Endothelial cell (in vitro differentiated cells): ENCODE data around the gene MAD1L1. TPM values are rescaled to one million over a fixed set of nuclear protein-coding genes. Genes with fewer than 3 reads are reported as not detected.

Source experiments
- DNase-seq: peaks from one replicate; pipeline ENCODE4 v3.0.0; 2021; ENCODE audit warnings: low spot score
- H3K27ac Mint-ChIP-seq: one replicate; pipeline ENCODE4 v1.8.0; 2021; ENCODE audit warnings: mixed read lengths, inconsistent platforms; ENCODE audit not compliant: unreplicated experiment
- H3K27me3 Mint-ChIP-seq: one replicate; pipeline ENCODE4 v1.8.0; 2021; ENCODE audit warnings: mild to moderate bottlenecking, moderate library complexity, mixed read lengths, inconsistent platforms; ENCODE audit not compliant: unreplicated experiment
- H3K36me3 Mint-ChIP-seq: one replicate; pipeline ENCODE4 v1.8.0; 2021; ENCODE audit warnings: mild to moderate bottlenecking, low read depth, mixed read lengths, inconsistent platforms; ENCODE audit not compliant: unreplicated experiment
- H3K4me1 Mint-ChIP-seq: one replicate; pipeline ENCODE4 v1.8.0; 2021; ENCODE audit warnings: mild to moderate bottlenecking, mixed read lengths, inconsistent platforms; ENCODE audit not compliant: unreplicated experiment
- H3K4me3 Mint-ChIP-seq: one replicate; pipeline ENCODE4 v1.8.0; 2021; ENCODE audit warnings: mild to moderate bottlenecking, mixed read lengths, inconsistent platforms; ENCODE audit not compliant: unreplicated experiment
- H3K9me3 Mint-ChIP-seq: one replicate; pipeline ENCODE4 v1.8.0; 2021; ENCODE audit warnings: mixed read lengths, inconsistent platforms; ENCODE audit not compliant: unreplicated experiment
- total RNA-seq: library from RNA; stranded (reverse); fragmentation: NEBNext Ultra II Directional; extraction: Animal tissue kit (Norgen Biotek cat#: 25700); gene quantifications from one replicate; pipeline ENCODE4 v1.2.1, GENCODE V29; 2021; ENCODE audit not compliant: unreplicated experiment
- TF ChIP-seq, protein P1 (sequence below): fragments of 200-600 bp; sonication (generic); IDR thresholded peaks from one replicate; pipeline ENCODE4 v1.5.0; 2021; ENCODE audit warnings: antibody characterized with exemption; ENCODE audit not compliant: unreplicated experiment

The MAD1L1 gene
- total RNA-seq, 1 donor from 2014 or later = 43.3 TPM

DNA sequence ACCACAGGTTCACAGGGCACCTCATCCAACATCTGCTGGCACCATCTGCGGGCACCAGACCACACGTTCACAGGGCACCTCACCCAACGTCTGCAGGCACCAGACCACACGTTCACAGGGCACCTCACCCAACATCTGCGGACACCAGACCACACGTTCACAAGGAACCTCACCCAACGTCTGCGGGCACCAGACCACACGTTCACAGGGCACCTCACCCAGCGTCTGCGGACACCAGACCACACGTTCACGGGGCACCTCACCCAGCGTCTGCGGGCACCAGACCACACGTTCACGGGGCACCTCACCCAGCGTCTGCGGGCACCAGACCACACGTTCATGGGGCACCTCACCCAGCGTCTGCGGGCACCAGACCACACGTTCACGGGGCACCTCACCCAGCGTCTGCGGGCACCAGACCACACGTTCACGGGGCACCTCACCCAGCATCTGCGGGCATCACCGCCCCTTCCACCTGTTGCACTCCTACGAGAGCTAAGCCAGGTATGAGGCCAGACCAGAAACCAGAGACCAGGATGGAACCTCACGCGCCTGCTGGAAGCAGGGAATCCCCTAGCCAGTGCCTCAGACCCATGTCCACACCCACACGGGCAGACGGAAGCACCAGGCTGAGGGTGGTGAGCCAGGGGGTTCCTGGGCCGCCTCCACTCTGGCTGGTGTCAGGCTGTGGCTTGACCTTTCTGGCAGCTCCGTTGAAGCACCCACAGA lies 182.8 kb downstream of the MAD1L1 start:
- no peak overlapping the region for H3K27ac Mint-ChIP-seq
- TF ChIP-seq, protein P1, sequence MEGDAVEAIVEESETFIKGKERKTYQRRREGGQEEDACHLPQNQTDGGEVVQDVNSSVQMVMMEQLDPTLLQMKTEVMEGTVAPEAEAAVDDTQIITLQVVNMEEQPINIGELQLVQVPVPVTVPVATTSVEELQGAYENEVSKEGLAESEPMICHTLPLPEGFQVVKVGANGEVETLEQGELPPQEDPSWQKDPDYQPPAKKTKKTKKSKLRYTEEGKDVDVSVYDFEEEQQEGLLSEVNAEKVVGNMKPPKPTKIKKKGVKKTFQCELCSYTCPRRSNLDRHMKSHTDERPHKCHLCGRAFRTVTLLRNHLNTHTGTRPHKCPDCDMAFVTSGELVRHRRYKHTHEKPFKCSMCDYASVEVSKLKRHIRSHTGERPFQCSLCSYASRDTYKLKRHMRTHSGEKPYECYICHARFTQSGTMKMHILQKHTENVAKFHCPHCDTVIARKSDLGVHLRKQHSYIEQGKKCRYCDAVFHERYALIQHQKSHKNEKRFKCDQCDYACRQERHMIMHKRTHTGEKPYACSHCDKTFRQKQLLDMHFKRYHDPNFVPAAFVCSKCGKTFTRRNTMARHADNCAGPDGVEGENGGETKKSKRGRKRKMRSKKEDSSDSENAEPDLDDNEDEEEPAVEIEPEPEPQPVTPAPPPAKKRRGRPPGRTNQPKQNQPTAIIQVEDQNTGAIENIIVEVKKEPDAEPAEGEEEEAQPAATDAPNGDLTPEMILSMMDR = no peak
- H3K36me3 Mint-ChIP-seq = peaks cover 10% of the 10 kb centered on the region
- H3K27me3 Mint-ChIP-seq = peaks cover 4% of the 10 kb centered on the region
- H3K9me3 Mint-ChIP-seq = no peaks in the 10 kb centered on the region
- no peaks in the 10 kb centered on the region for H3K4me1 Mint-ChIP-seq
- DNase-seq = no peak
- H3K4me3 Mint-ChIP-seq = no peak overlapping the region

DNA sequence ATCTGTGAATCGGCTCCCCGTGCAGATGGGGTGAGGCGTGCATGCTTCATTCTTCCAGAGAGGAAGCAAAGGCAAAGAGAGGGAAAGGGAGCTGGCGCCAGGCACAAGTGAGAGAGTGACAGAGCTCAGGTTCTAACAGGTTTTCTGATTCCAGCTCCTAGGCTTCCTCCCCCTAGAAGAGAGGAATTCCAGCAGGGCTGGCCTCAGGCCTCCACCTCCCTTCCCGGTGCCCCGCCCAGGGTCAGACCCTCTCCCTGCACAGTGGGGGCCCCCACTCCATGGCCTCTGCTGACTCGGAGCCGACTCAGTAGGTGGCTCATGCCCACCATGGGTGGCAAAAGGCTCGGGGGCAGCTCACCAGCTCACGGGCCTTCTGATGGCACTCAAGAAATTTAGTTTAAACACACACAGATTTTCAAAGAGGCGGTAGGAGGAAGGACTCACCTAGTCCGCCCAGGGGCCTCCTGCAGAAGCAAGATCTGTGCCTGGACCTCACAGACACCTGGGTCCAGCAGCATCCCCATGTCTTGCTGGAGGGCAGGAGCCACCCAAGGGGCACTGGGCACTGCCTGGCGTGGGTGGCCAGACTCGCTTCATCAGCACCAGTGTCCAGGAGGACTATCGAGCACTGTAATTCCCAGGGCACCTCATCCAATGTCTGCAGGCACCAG lies 183.5 kb downstream of the MAD1L1 start:
- Mint-ChIP-seq H3K36me3 (peaks cover 8% of the 10 kb centered on the region), H3K27me3 (peaks cover 4% of the 10 kb centered on the region), H3K4me1 (no peaks in the 10 kb centered on the region), H3K4me3 (no peak overlapping the region), H3K9me3 (no peaks in the 10 kb centered on the region), H3K27ac (no peak overlapping the region)
- DNase-seq = no peak
- TF ChIP-seq, protein P1 = no peak

DNA sequence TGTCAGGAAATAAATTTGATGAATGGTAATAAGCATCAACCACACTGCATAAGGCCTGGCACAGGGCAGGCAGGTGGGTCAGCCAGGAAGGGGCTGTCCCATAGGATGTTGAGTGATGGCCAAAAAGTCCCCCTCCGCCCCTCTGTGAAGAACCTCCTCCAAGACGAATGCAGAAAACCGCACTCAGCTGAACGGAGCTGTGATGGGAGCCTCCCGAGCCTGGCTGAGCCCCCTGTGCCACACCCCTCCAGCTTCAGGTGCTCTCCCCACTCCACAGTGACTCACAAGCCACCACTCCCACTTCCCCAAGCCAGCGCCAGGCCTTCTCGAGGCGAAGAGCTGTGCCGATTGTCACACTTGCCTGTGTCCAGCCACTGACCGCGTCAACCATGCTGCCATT lies 184.2 kb downstream of the MAD1L1 start:
- no peaks in the 10 kb centered on the region for H3K9me3 Mint-ChIP-seq
- no peak overlapping the region for H3K4me3 Mint-ChIP-seq
- TF ChIP-seq, protein P1 = no peak
- no peak for DNase-seq
- H3K36me3 Mint-ChIP-seq = peaks cover 10% of the 10 kb centered on the region
- no peaks in the 10 kb centered on the region for H3K4me1 Mint-ChIP-seq
- H3K27me3 Mint-ChIP-seq = peaks cover 5% of the 10 kb centered on the region
- no peak overlapping the region for H3K27ac Mint-ChIP-seq

DNA sequence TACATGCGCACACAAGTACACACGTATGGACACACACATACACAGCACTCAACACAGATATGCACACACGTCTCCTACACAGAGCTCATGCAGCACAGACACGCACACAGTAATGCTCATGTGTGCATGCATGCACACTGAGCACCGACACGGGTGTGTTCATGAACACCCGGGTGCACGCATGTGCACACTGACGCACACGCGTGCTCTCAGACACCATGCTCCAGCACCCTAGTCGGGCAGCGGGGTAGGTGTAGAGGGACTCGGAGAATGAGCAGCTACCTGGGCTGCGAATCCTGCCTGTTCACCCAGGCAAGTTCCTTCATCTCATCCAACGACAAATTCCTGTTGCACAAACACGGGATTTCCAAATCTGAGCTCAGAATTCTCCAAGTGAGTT lies 184.7 kb downstream of the MAD1L1 start:
- Mint-ChIP-seq H3K27ac (no peak overlapping the region), H3K9me3 (no peaks in the 10 kb centered on the region), H3K27me3 (peaks cover 5% of the 10 kb centered on the region), H3K4me3 (no peak overlapping the region), H3K4me1 (no peaks in the 10 kb centered on the region), H3K36me3 (peaks cover 14% of the 10 kb centered on the region)
- TF ChIP-seq, protein P1 = no peak
- DNase-seq = no peak
